Naive thymus-derived CD8-positive, alpha-beta T cell (primary cell): ENCODE data around the gene CFAP58. TPM values are rescaled to one million over a fixed set of nuclear protein-coding genes. Genes with fewer than 3 reads are reported as not detected.

Experiments used
- ATAC-seq, 2 donors: fragments of 150-1000 bp; cut with Tn5 transposase in 1 of 2; sonication (Bioruptor Pico), chemical (Tn5 transposase) in 1 of 2; 1 replicate in 1 of 2; 2 replicates in 1 of 2; pipeline ENCODE4 v1.10.0; 2021; ENCODE audit warnings: mild to moderate bottlenecking in 2 of 2, moderate library complexity in 2 of 2
- POLR2A ChIA-PET: fragments of 350-600 bp; sonication (Branson Sonifier 250); formaldehyde crosslinking; loops from one replicate; lab custom pipeline; 2021; ENCODE audit warnings: antibody characterized with exemption; lab: Charles Lee
- DNase-seq, 10 donors: peaks; one replicate each; pipeline versions ENCODE4 v3.0.0 to v3.0.0-alpha.2; 2020 to 2022
- H3K27ac Mint-ChIP-seq, 10 donors: one replicate each; pipeline ENCODE4 v1.8.0; 2020 to 2022; ENCODE audit warnings: mild to moderate bottlenecking in 10 of 10, mixed read lengths in 10 of 10, moderate library complexity in 4 of 10, inconsistent platforms in 1 of 10
- H3K27me3 Mint-ChIP-seq, 5 donors: one replicate each; pipeline ENCODE4 v1.8.0; 2021 to 2022; ENCODE audit warnings: mixed read lengths in 5 of 5
- H3K36me3 Mint-ChIP-seq, 3 donors: one replicate each; pipeline ENCODE4 v1.8.0; 2020 to 2022; ENCODE audit warnings: mixed read lengths in 3 of 3, mild to moderate bottlenecking in 2 of 3, inconsistent platforms in 1 of 3
- H3K4me1 Mint-ChIP-seq, 4 donors: one replicate each; pipeline ENCODE4 v1.8.0; 2021 to 2022; ENCODE audit warnings: mixed read lengths in 4 of 4
- H3K4me3 Mint-ChIP-seq, 10 donors: one replicate each; pipeline ENCODE4 v1.8.0; 2020 to 2022; ENCODE audit warnings: mild to moderate bottlenecking in 10 of 10, mixed read lengths in 10 of 10, moderate library complexity in 6 of 10, inconsistent platforms in 1 of 10
- H3K9me3 Mint-ChIP-seq, 9 donors: one replicate each; pipeline ENCODE4 v1.8.0; 2020 to 2022; ENCODE audit warnings: mixed read lengths in 9 of 9, mild to moderate bottlenecking in 3 of 9, inconsistent platforms in 1 of 9, moderate library complexity in 1 of 9
- polyA plus RNA-seq, 3 donors: library from polyadenylated mRNA; unstranded; fragments of 300-500 nt; fragmentation: Illumina TruSeq; gene quantifications; one replicate each; pipeline ENCODE4 v1.2.3, GENCODE V29; 2021
- total RNA-seq, 8 experiments: library from RNA in 2 of 8; stranded (reverse) in 2 of 8; gene quantifications; one replicate each; pipeline ENCODE4 v1.2.3 and lab custom pipeline; 2021 to 2026

Gene CFAP58
- total and polyA plus RNA-seq, 5 experiments from 2014 or later = not detected

- Mint-ChIP-seq H3K9me3 (no peaks in the 10 kb centered on the region), H3K27ac (peak overlapping the region; percentile 84 to 98 (median 92)), H3K4me1 (peaks cover 65 to 100% (median 100%) of the 10 kb centered on the region in 4 donors), H3K4me3 (peak overlapping the region; percentile 51 to 89 (median 73)), H3K36me3 (peaks cover 0 to 2% (median 0%) of the 10 kb centered on the region in 3 donors), H3K27me3 (peaks cover 0 to under 1% (median 0%) of the 10 kb centered on the region in 5 donors)
- POLR2A ChIA-PET = interaction anchor here (0.9 to 5.6 kb wide), 3 partner anchors 12 to 16 kb away, joined by 3 to 33 read pairs (median 4); no protein-coding TSS in a partner anchor
- ATAC-seq = no peak
- no peak for DNase-seq
Measured at GRCh38 chr10:104323760-104324201, 29.9 kb upstream of the CFAP58 start.

- Mint-ChIP-seq H3K4me1 (peaks cover 66 to 100% (median 100%) of the 10 kb centered on the region in 4 donors), H3K9me3 (no peaks in the 10 kb centered on the region), H3K36me3 (peaks cover 0 to 2% (median 0%) of the 10 kb centered on the region in 3 donors), H3K27me3 (peaks cover 0 to 2% (median 0%) of the 10 kb centered on the region in 5 donors), H3K27ac (peak overlapping the region; percentile 77 to 98 (median 90)), H3K4me3 (peak overlapping the region; percentile 51 to 89 (median 73))
- POLR2A ChIA-PET = interaction anchor here (0.6 to 5.6 kb wide), 3 partner anchors 14 to 29 kb away, joined by 3 to 33 read pairs (median 3); partner anchors contain the start of genes CFAP58 and ITPRIP
- ATAC-seq (no peak), DNase-seq (no peak)
Measured at GRCh38 chr10:104324221-104324686, 29.4 kb upstream of the CFAP58 start.

GRCh38 chr10:104324931-104325330 is 28.7 kb upstream of the CFAP58 start:
- H3K27me3 Mint-ChIP-seq = peaks cover 0 to 2% (median 0%) of the 10 kb centered on the region in 5 donors
- peak overlapping the region in 9 of 10 donors; percentile 60 to 89 (median 74) for H3K4me3 Mint-ChIP-seq
- POLR2A ChIA-PET = interaction anchor here (0.7 to 5.6 kb wide), 3 partner anchors 13 to 29 kb away, joined by 3 to 33 read pairs (median 3); partner anchors contain the start of gene CFAP58
- H3K9me3 Mint-ChIP-seq = no peaks in the 10 kb centered on the region
- peaks cover 63 to 100% (median 100%) of the 10 kb centered on the region in 4 donors for H3K4me1 Mint-ChIP-seq
- peak overlapping the region; percentile 26 to 98 (median 90) for H3K27ac Mint-ChIP-seq
- ATAC-seq (no peak), DNase-seq (no peak)
- H3K36me3 Mint-ChIP-seq = peaks cover 0 to 2% (median 0%) of the 10 kb centered on the region in 3 donors

GRCh38 chr10:104325436-104326435 is 27.9 kb upstream of the CFAP58 start:
- H3K9me3 Mint-ChIP-seq = no peaks in the 10 kb centered on the region
- peak overlapping the region; percentile 38 to 89 (median 84) for H3K4me3 Mint-ChIP-seq
- peaks cover 0 to 2% (median 0%) of the 10 kb centered on the region in 5 donors for H3K27me3 Mint-ChIP-seq
- H3K27ac Mint-ChIP-seq = peak overlapping the region; percentile 86 to 100 (median 94)
- peaks cover 0 to under 1% (median 0%) of the 10 kb centered on the region in 3 donors for H3K36me3 Mint-ChIP-seq
- DNase-seq (no peak), ATAC-seq (no peak)
- POLR2A ChIA-PET = interaction anchor here (0.7 to 5.6 kb wide), 4 partner anchors 12 to 18 kb away, joined by 3 to 47 read pairs (median 18); partner anchors contain the start of gene ITPRIP
- H3K4me1 Mint-ChIP-seq = peaks cover 61 to 100% (median 100%) of the 10 kb centered on the region in 4 donors

GRCh38 chr10:104326991-104327610 is 26.5 kb upstream of the CFAP58 start:
- Mint-ChIP-seq H3K4me3 (peak overlapping the region; percentile 46 to 89 (median 84)), H3K4me1 (peaks cover 64 to 100% (median 99%) of the 10 kb centered on the region in 4 donors), H3K27me3 (peaks cover 0 to 2% (median 0%) of the 10 kb centered on the region in 5 donors), H3K9me3 (no peaks in the 10 kb centered on the region), H3K36me3 (peaks cover 0 to 10% (median 0%) of the 10 kb centered on the region in 3 donors), H3K27ac (peak overlapping the region; percentile 80 to 100 (median 93))
- no peak for ATAC-seq
- POLR2A ChIA-PET = interaction anchor here (1.0 to 5.6 kb wide), 5 partner anchors 11 to 58 kb away, joined by 3 to 47 read pairs (median 4); partner anchors contain the start of genes GSTO2 and ITPRIP
- DNase-seq = no peak

GRCh38 chr10:104327745-104328645 is 25.6 kb upstream of the CFAP58 start:
- H3K4me1 Mint-ChIP-seq = peaks cover 62 to 100% (median 97%) of the 10 kb centered on the region in 4 donors
- H3K9me3 Mint-ChIP-seq = no peaks in the 10 kb centered on the region
- peak overlapping the region; percentile 94 to 100 (median 98) for H3K27ac Mint-ChIP-seq
- H3K4me3 Mint-ChIP-seq = peak overlapping the region; percentile 69 to 89 (median 86)
- peaks cover 0 to 13% (median 0%) of the 10 kb centered on the region in 3 donors for H3K36me3 Mint-ChIP-seq
- H3K27me3 Mint-ChIP-seq = peaks cover 0 to 2% (median 0%) of the 10 kb centered on the region in 5 donors
- POLR2A ChIA-PET = interaction anchor here (0.8 to 5.6 kb wide), 6 partner anchors 9 to 20 kb away, joined by 3 to 47 read pairs (median 3); partner anchors contain the start of gene ITPRIP
- ATAC-seq (no peak), DNase-seq (no peak)

- no peak for DNase-seq
- H3K4me3 Mint-ChIP-seq = peak overlapping the region; percentile 69 to 89 (median 86)
- no peak for ATAC-seq
- peak overlapping the region; percentile 94 to 100 (median 98) for H3K27ac Mint-ChIP-seq
- POLR2A ChIA-PET = interaction anchor here (0.8 to 5.6 kb wide), 6 partner anchors 9 to 73 kb away, joined by 3 to 47 read pairs (median 4); partner anchors contain the start of genes GSTO1 and ITPRIP
- H3K4me1 Mint-ChIP-seq = peaks cover 67 to 100% (median 97%) of the 10 kb centered on the region in 4 donors
- H3K36me3 Mint-ChIP-seq = peaks cover 0 to 14% (median 0%) of the 10 kb centered on the region in 3 donors
- H3K9me3 Mint-ChIP-seq = no peaks in the 10 kb centered on the region
- peaks cover 0 to 2% (median 0%) of the 10 kb centered on the region in 5 donors for H3K27me3 Mint-ChIP-seq
Measured at GRCh38 chr10:104328646-104328895, 25.1 kb upstream of the CFAP58 start.

GRCh38 chr10:104328896-104329710 is 24.5 kb upstream of the CFAP58 start:
- Mint-ChIP-seq H3K4me1 (peaks cover 62 to 100% (median 97%) of the 10 kb centered on the region in 4 donors), H3K27me3 (peaks cover 0 to 2% (median 0%) of the 10 kb centered on the region in 5 donors), H3K27ac (peak overlapping the region; percentile 94 to 100 (median 98)), H3K36me3 (peaks cover 0 to 14% (median 0%) of the 10 kb centered on the region in 3 donors), H3K9me3 (no peaks in the 10 kb centered on the region), H3K4me3 (peak overlapping the region; percentile 69 to 89 (median 86))
- ATAC-seq = peak; percentile 56 to 69
- POLR2A ChIA-PET = interaction anchor here (0.6 to 5.6 kb wide), 9 partner anchors 9 to 74 kb away, joined by 3 to 47 read pairs (median 3); partner anchors contain the start of genes GSTO1 and ITPRIP
- DNase-seq = peak; percentile 48 to 91 (median 77)

GRCh38 chr10:104329735-104330134 is 23.9 kb upstream of the CFAP58 start:
- H3K4me3 Mint-ChIP-seq = peak overlapping the region; percentile 22 to 89 (median 86)
- peaks cover 0 to 2% (median 0%) of the 10 kb centered on the region in 5 donors for H3K27me3 Mint-ChIP-seq
- H3K36me3 Mint-ChIP-seq = peaks cover 0 to 14% (median 0%) of the 10 kb centered on the region in 3 donors
- peak in 2 of 10 donors; percentile 19 to 24 for DNase-seq
- POLR2A ChIA-PET = interaction anchor here (0.9 to 4.9 kb wide), 5 partner anchors 9 to 75 kb away, joined by 3 to 47 read pairs (median 3); partner anchors contain the start of genes GSTO1 and ITPRIP
- H3K9me3 Mint-ChIP-seq = no peaks in the 10 kb centered on the region
- ATAC-seq = no peak
- H3K27ac Mint-ChIP-seq = peak overlapping the region; percentile 94 to 100 (median 98)
- H3K4me1 Mint-ChIP-seq = peaks cover 60 to 100% (median 97%) of the 10 kb centered on the region in 4 donors
